Activated B cell treated with CpG ODN at 0.5 μM for 24 hours (primary cell): ENCODE measurements around the gene PRUNE2. TPM values are rescaled to one million over a fixed set of nuclear protein-coding genes. Genes with fewer than 3 reads are reported as not detected.

Experiments
- ATAC-seq: fragments of 200-7000 bp; cut with Tn5 transposase; one replicate; pipeline ENCODE4 v1.10.0; 2021; ENCODE audit warnings: low read depth, mild to moderate bottlenecking, moderate library complexity
- CTCF ChIA-PET: fragments of 350-600 bp; sonication (Branson Sonifier 250); formaldehyde crosslinking; loops from one replicate; lab custom pipeline; 2021; ENCODE audit warnings: antibody characterized with exemption; lab: Charles Lee
- POLR2A ChIA-PET: fragments of 350-600 bp; sonication (Branson Sonifier 250); formaldehyde crosslinking; loops from one replicate; lab custom pipeline; 2021; ENCODE audit warnings: antibody characterized with exemption; lab: Charles Lee
- DNase-seq: peaks from one replicate; pipeline ENCODE4 v3.0.0; 2022
- H3K27ac Mint-ChIP-seq: one replicate; pipeline ENCODE4 v1.8.0; 2020; ENCODE audit warnings: mixed read lengths
- H3K27me3 Mint-ChIP-seq: one replicate; pipeline ENCODE4 v1.8.0; 2021; ENCODE audit warnings: mixed read lengths
- H3K36me3 Mint-ChIP-seq: one replicate; pipeline ENCODE4 v1.8.0; 2021; ENCODE audit warnings: low read depth, mixed read lengths
- H3K4me1 Mint-ChIP-seq: one replicate; pipeline ENCODE4 v1.8.0; 2021; ENCODE audit warnings: mixed read lengths
- H3K4me3 Mint-ChIP-seq: one replicate; pipeline ENCODE4 v1.8.0; 2020; ENCODE audit warnings: mild to moderate bottlenecking, mixed read lengths
- H3K9me3 Mint-ChIP-seq: one replicate; pipeline ENCODE4 v1.8.0; 2020; ENCODE audit warnings: mixed read lengths
- CTCF ChIP-seq: fragments of 200-600 bp; IDR thresholded peaks from one replicate; pipeline ENCODE4 v1.8.0; 2022; ENCODE audit warnings: antibody characterized with exemption, mild to moderate bottlenecking
- intact Hi-C: fragments of 100-400 bp; cut with micrococcal nuclease; formaldehyde crosslinking; loops from one replicate; pipeline ENCODE4 v1.15.1; 2024
- total RNA-seq: library from RNA; stranded (reverse); gene quantifications from 2 replicates; pipeline ENCODE4 v1.2.3, GENCODE V29; 2022

Gene PRUNE2
- total RNA-seq, 1 donor from 2014 or later = not detected

GRCh38 chr9:76571743-76572146 is 334.2 kb downstream of the PRUNE2 start:
- H3K4me1 Mint-ChIP-seq = peaks cover 31% of the 10 kb centered on the region
- intact Hi-C loops = no loop called here
- no peak for TF ChIP-seq CTCF

GRCh38 chr9:76571288-76571687 is 334.6 kb downstream of the PRUNE2 start:
- ATAC-seq = peak; percentile 61
- intact Hi-C loops = no loop called here
- DNase-seq = no peak
- Mint-ChIP-seq H3K4me1 (peaks cover 27% of the 10 kb centered on the region), H3K9me3 (peaks cover 2% of the 10 kb centered on the region), H3K27ac (no peak overlapping the region), H3K36me3 (no peaks in the 10 kb centered on the region), H3K4me3 (peak overlapping the region; percentile 77), H3K27me3 (no peaks in the 10 kb centered on the region)
- TF ChIP-seq CTCF = no peak
- ChIA-PET CTCF (no interaction called here), POLR2A (no interaction called here)

More at GRCh38 chr9:76571743-76572146, 334.2 kb downstream of the PRUNE2 start:
- ATAC-seq (no peak), DNase-seq (no peak)
- Mint-ChIP-seq H3K9me3 (peaks cover 2% of the 10 kb centered on the region), H3K4me3 (peak overlapping the region; percentile 56), H3K36me3 (no peaks in the 10 kb centered on the region), H3K27me3 (no peaks in the 10 kb centered on the region), H3K27ac (no peak overlapping the region)
- ChIA-PET POLR2A (no interaction called here), CTCF (no interaction called here)

- no peaks in the 10 kb centered on the region for H3K27me3 Mint-ChIP-seq
These were observed 335.1 kb downstream of the PRUNE2 start for GRCh38 chr9:76570826-76571225.

GRCh38 chr9:76567086-76567485 is 338.8 kb downstream of the PRUNE2 start:
- DNase-seq (no peak), ATAC-seq (no peak)
- Mint-ChIP-seq H3K4me3 (no peak overlapping the region), H3K27ac (no peak overlapping the region), H3K4me1 (peaks cover 36% of the 10 kb centered on the region), H3K36me3 (no peaks in the 10 kb centered on the region), H3K27me3 (no peaks in the 10 kb centered on the region), H3K9me3 (peaks cover 2% of the 10 kb centered on the region)
- TF ChIP-seq CTCF = no peak
- intact Hi-C loops = no loop called here
- POLR2A ChIA-PET = no interaction called here
- CTCF ChIA-PET = no interaction called here

More at GRCh38 chr9:76570826-76571225, 335.1 kb downstream of the PRUNE2 start:
- H3K9me3 Mint-ChIP-seq = peaks cover 2% of the 10 kb centered on the region
- peaks cover 23% of the 10 kb centered on the region for H3K4me1 Mint-ChIP-seq
- no peak overlapping the region for H3K27ac Mint-ChIP-seq
- ChIA-PET POLR2A (interaction anchor here (1.3 kb wide), 1 partner anchor 99 kb away, joined by 3 read pairs; no protein-coding TSS in a partner anchor), CTCF (no interaction called here)
- DNase-seq (no peak), ATAC-seq (no peak)
- H3K36me3 Mint-ChIP-seq = no peaks in the 10 kb centered on the region
- H3K4me3 Mint-ChIP-seq = no peak overlapping the region
- TF ChIP-seq CTCF = no peak
- intact Hi-C loops = loop anchor here (1.0 kb wide), 1 partner anchor 9 kb away; no protein-coding TSS in a partner anchor

GRCh38 chr9:76564297-76564696 is 341.6 kb downstream of the PRUNE2 start:
- intact Hi-C loops = loop anchor here (5.0 kb wide), 3 partner anchors 78 to 93 kb away; no protein-coding TSS in a partner anchor
- Mint-ChIP-seq H3K36me3 (no peaks in the 10 kb centered on the region), H3K9me3 (no peaks in the 10 kb centered on the region), H3K27ac (peak overlapping the region; percentile 43), H3K27me3 (no peaks in the 10 kb centered on the region), H3K4me3 (no peak overlapping the region), H3K4me1 (peaks cover 51% of the 10 kb centered on the region)
- TF ChIP-seq CTCF = no peak
- ATAC-seq (no peak), DNase-seq (no peak)
- ChIA-PET POLR2A (no interaction called here), CTCF (no interaction called here)
